ENCODE results near the gene LPIN1. TPM values are rescaled to one million over a fixed set of nuclear protein-coding genes. Genes with fewer than 3 reads are reported as not detected.

The LPIN1 gene
- total and polyA plus RNA-seq, 4 donors, result 4.4 to 54.0 (median 23.0) TPM

GRCh38 chr2:11711751-11712150 is 34.7 kb upstream of the LPIN1 start:
- no peaks in the 10 kb centered on the region for H3K9me3 ChIP-seq (ENCODE audit: control insufficient read depth, low read length)
- H3K4me3 ChIP-seq (ENCODE audit: low read length in 2 of 2), result no peak overlapping the region
- H3K27me3 ChIP-seq (ENCODE audit: control insufficient read depth in 1 of 2, insufficient read depth in 2 of 2, low read length in 1 of 2), result no peaks in the 10 kb centered on the region
- peaks cover 2 to 4% of the 10 kb centered on the region in 2 donors for H3K4me1 ChIP-seq (ENCODE audit: control insufficient read depth in 1 of 2, insufficient read depth in 2 of 2, low read length in 2 of 2)
- no peaks in the 10 kb centered on the region for H3K36me3 ChIP-seq (ENCODE audit: control insufficient read depth in 1 of 2, insufficient read depth in 2 of 2, low read length in 1 of 2)
- intact Hi-C loops (cut with DNase I), result loop anchor here in 1 of 2 donors (5.0 kb wide), 1 partner anchor 36 kb away; the partner anchor contains the start of gene LPIN1
- ATAC-seq (ENCODE audit: low FRiP score), result no peak
- WGBS, 2 donors, result 83% methylated on average over 8 of the region's 8 CpGs
- no peak for DNase-seq
- peak overlapping the region in 1 of 2 donors; percentile 41 for H3K27ac ChIP-seq (ENCODE audit: low read depth in 1 of 2, low read length in 2 of 2)

GRCh38 chr2:11712866-11713265 is 33.6 kb upstream of the LPIN1 start:
- H3K4me1 ChIP-seq (ENCODE audit: control insufficient read depth in 1 of 2, insufficient read depth in 2 of 2, low read length in 2 of 2), result peaks cover 2 to 4% of the 10 kb centered on the region in 2 donors
- no peak overlapping the region for H3K4me3 ChIP-seq (ENCODE audit: low read length in 2 of 2)
- no peaks in the 10 kb centered on the region for H3K9me3 ChIP-seq (ENCODE audit: control insufficient read depth, low read length)
- H3K36me3 ChIP-seq (ENCODE audit: control insufficient read depth in 1 of 2, insufficient read depth in 2 of 2, low read length in 1 of 2), result no peaks in the 10 kb centered on the region
- no peaks in the 10 kb centered on the region for H3K27me3 ChIP-seq (ENCODE audit: control insufficient read depth in 1 of 2, insufficient read depth in 2 of 2, low read length in 1 of 2)
- intact Hi-C loops (cut with DNase I), result loop anchor here in 1 of 2 donors (5.0 kb wide), 1 partner anchor 34 kb away; the partner anchor contains the start of gene LPIN1
- H3K27ac ChIP-seq (ENCODE audit: low read depth in 1 of 2, low read length in 2 of 2), result no peak overlapping the region
- DNase-seq (no peak), ATAC-seq (ENCODE audit: low FRiP score) (no peak)
- 94 to 97% methylated on average over 2 of the region's 2 CpGs for WGBS, 2 donors

- ATAC-seq (ENCODE audit: low FRiP score), result no peak
- no peaks in the 10 kb centered on the region for H3K27me3 ChIP-seq (ENCODE audit: control insufficient read depth in 1 of 2, insufficient read depth in 2 of 2, low read length in 1 of 2)
- DNase-seq, result no peak
- H3K36me3 ChIP-seq (ENCODE audit: control insufficient read depth in 1 of 2, insufficient read depth in 2 of 2, low read length in 1 of 2), result no peaks in the 10 kb centered on the region
- no peaks in the 10 kb centered on the region for H3K9me3 ChIP-seq (ENCODE audit: control insufficient read depth, low read length)
- 90 to 92% methylated on average over 7 of the region's 7 CpGs for WGBS, 2 donors
- intact Hi-C loops (cut with DNase I), result loop anchor here in 1 of 2 donors (5.0 kb wide), 1 partner anchor 33 kb away; the partner anchor contains the start of gene LPIN1
- H3K4me3 ChIP-seq (ENCODE audit: low read length in 2 of 2), result no peak overlapping the region
- H3K27ac ChIP-seq (ENCODE audit: low read depth in 1 of 2, low read length in 2 of 2), result no peak overlapping the region
- H3K4me1 ChIP-seq (ENCODE audit: control insufficient read depth in 1 of 2, insufficient read depth in 2 of 2, low read length in 2 of 2), result peaks cover 2 to 4% of the 10 kb centered on the region in 2 donors
Observed at GRCh38 chr2:11713815-11714214, 32.6 kb upstream of the LPIN1 start.

- no peak overlapping the region for H3K4me3 ChIP-seq (ENCODE audit: low read length in 2 of 2)
- WGBS, 2 donors, result 91 to 94% methylated on average over 12 of the region's 12 CpGs
- DNase-seq (no peak), ATAC-seq (ENCODE audit: low FRiP score) (peak; percentile 12)
- H3K27me3 ChIP-seq (ENCODE audit: control insufficient read depth in 1 of 2, insufficient read depth in 2 of 2, low read length in 1 of 2), result no peaks in the 10 kb centered on the region
- H3K4me1 ChIP-seq (ENCODE audit: control insufficient read depth in 1 of 2, insufficient read depth in 2 of 2, low read length in 2 of 2), result peaks cover 0 to 2% of the 10 kb centered on the region in 2 donors
- no peak overlapping the region for H3K27ac ChIP-seq (ENCODE audit: low read depth in 1 of 2, low read length in 2 of 2)
- intact Hi-C loops (cut with DNase I), result no loop called here
- no peaks in the 10 kb centered on the region for H3K9me3 ChIP-seq (ENCODE audit: control insufficient read depth, low read length)
- H3K36me3 ChIP-seq (ENCODE audit: control insufficient read depth in 1 of 2, insufficient read depth in 2 of 2, low read length in 1 of 2), result no peaks in the 10 kb centered on the region
Observed at GRCh38 chr2:11715987-11716652, 30.3 kb upstream of the LPIN1 start.

GRCh38 chr2:11716689-11717321 is 29.6 kb upstream of the LPIN1 start:
- intact Hi-C loops (cut with DNase I), result no loop called here
- H3K27me3 ChIP-seq (ENCODE audit: control insufficient read depth in 1 of 2, insufficient read depth in 2 of 2, low read length in 1 of 2), result no peaks in the 10 kb centered on the region
- no peaks in the 10 kb centered on the region for H3K36me3 ChIP-seq (ENCODE audit: control insufficient read depth in 1 of 2, insufficient read depth in 2 of 2, low read length in 1 of 2)
- peak; percentile 67 for ATAC-seq (ENCODE audit: low FRiP score)
- no peaks in the 10 kb centered on the region for H3K9me3 ChIP-seq (ENCODE audit: control insufficient read depth, low read length)
- no peak overlapping the region for H3K4me3 ChIP-seq (ENCODE audit: low read length in 2 of 2)
- H3K27ac ChIP-seq (ENCODE audit: low read depth in 1 of 2, low read length in 2 of 2), result no peak overlapping the region
- H3K4me1 ChIP-seq (ENCODE audit: control insufficient read depth in 1 of 2, insufficient read depth in 2 of 2, low read length in 2 of 2), result peaks cover 0 to 2% of the 10 kb centered on the region in 2 donors
- no peak for DNase-seq
- WGBS, 2 donors, result 58 to 61% methylated on average over 8 of the region's 8 CpGs

GRCh38 chr2:11717623-11718022 is 28.8 kb upstream of the LPIN1 start:
- 84 to 88% methylated on average over 1 of the region's 1 CpG for WGBS, 2 donors
- Histone ChIP-seq H3K27me3 (ENCODE audit: control insufficient read depth in 1 of 2, insufficient read depth in 2 of 2, low read length in 1 of 2) (no peaks in the 10 kb centered on the region), H3K36me3 (ENCODE audit: control insufficient read depth in 1 of 2, insufficient read depth in 2 of 2, low read length in 1 of 2) (no peaks in the 10 kb centered on the region), H3K9me3 (ENCODE audit: control insufficient read depth, low read length) (no peaks in the 10 kb centered on the region), H3K27ac (ENCODE audit: low read depth in 1 of 2, low read length in 2 of 2) (no peak overlapping the region), H3K4me3 (ENCODE audit: low read length in 2 of 2) (no peak overlapping the region), H3K4me1 (ENCODE audit: control insufficient read depth in 1 of 2, insufficient read depth in 2 of 2, low read length in 2 of 2) (no peaks in the 10 kb centered on the region)
- intact Hi-C loops (cut with DNase I), result no loop called here
- DNase-seq, result no peak
- no peak for ATAC-seq (ENCODE audit: low FRiP score)

GRCh38 chr2:11718606-11719005 is 27.8 kb upstream of the LPIN1 start:
- Histone ChIP-seq H3K4me3 (ENCODE audit: low read length in 2 of 2) (no peak overlapping the region), H3K9me3 (ENCODE audit: control insufficient read depth, low read length) (no peaks in the 10 kb centered on the region), H3K36me3 (ENCODE audit: control insufficient read depth in 1 of 2, insufficient read depth in 2 of 2, low read length in 1 of 2) (no peaks in the 10 kb centered on the region), H3K27me3 (ENCODE audit: control insufficient read depth in 1 of 2, insufficient read depth in 2 of 2, low read length in 1 of 2) (no peaks in the 10 kb centered on the region), H3K4me1 (ENCODE audit: control insufficient read depth in 1 of 2, insufficient read depth in 2 of 2, low read length in 2 of 2) (no peaks in the 10 kb centered on the region), H3K27ac (ENCODE audit: low read depth in 1 of 2, low read length in 2 of 2) (no peak overlapping the region)
- DNase-seq (no peak), ATAC-seq (ENCODE audit: low FRiP score) (no peak)
- intact Hi-C loops (cut with DNase I), result no loop called here
- WGBS, 2 donors, result 83% methylated on average over 5 of the region's 5 CpGs

GRCh38 chr2:11719230-11719977 is 27.0 kb upstream of the LPIN1 start:
- Histone ChIP-seq H3K27me3 (ENCODE audit: control insufficient read depth in 1 of 2, insufficient read depth in 2 of 2, low read length in 1 of 2) (no peaks in the 10 kb centered on the region), H3K36me3 (ENCODE audit: control insufficient read depth in 1 of 2, insufficient read depth in 2 of 2, low read length in 1 of 2) (no peaks in the 10 kb centered on the region), H3K9me3 (ENCODE audit: control insufficient read depth, low read length) (no peaks in the 10 kb centered on the region), H3K4me1 (ENCODE audit: control insufficient read depth in 1 of 2, insufficient read depth in 2 of 2, low read length in 2 of 2) (no peaks in the 10 kb centered on the region), H3K4me3 (ENCODE audit: low read length in 2 of 2) (no peak overlapping the region), H3K27ac (ENCODE audit: low read depth in 1 of 2, low read length in 2 of 2) (no peak overlapping the region)
- DNase-seq (no peak), ATAC-seq (ENCODE audit: low FRiP score) (no peak)
- 69 to 71% methylated on average over 6 of the region's 6 CpGs for whole genome bisulfite sequencing, 2 donors
- intact Hi-C loops (cut with DNase I), result no loop called here
